ENCODE results near the gene LGR5.

LGR5 gene

DNA sequence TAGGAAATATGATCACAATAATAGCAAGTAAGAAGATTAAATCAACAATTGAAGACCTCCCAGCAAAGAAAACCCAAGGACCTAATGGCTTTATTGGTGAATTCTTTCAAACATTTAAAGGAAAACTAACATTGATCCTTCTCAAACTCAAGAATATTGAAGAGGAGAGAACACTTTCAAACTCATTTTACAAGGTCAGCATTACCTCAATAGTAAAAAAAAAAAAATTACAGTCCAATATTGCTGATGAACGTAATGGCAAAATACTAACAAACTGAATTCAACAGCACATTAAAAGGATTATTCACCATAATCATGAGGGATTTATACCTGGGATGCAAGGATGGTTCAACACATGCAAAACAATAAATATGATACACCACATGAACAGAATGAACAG is 33.7 kb upstream of the LGR5 start:
- in situ Hi-C loops (cut with HindIII; ENCODE audit: low sequenced_read_pairs): no loop called here
- TF ChIP-seq, protein P1, sequence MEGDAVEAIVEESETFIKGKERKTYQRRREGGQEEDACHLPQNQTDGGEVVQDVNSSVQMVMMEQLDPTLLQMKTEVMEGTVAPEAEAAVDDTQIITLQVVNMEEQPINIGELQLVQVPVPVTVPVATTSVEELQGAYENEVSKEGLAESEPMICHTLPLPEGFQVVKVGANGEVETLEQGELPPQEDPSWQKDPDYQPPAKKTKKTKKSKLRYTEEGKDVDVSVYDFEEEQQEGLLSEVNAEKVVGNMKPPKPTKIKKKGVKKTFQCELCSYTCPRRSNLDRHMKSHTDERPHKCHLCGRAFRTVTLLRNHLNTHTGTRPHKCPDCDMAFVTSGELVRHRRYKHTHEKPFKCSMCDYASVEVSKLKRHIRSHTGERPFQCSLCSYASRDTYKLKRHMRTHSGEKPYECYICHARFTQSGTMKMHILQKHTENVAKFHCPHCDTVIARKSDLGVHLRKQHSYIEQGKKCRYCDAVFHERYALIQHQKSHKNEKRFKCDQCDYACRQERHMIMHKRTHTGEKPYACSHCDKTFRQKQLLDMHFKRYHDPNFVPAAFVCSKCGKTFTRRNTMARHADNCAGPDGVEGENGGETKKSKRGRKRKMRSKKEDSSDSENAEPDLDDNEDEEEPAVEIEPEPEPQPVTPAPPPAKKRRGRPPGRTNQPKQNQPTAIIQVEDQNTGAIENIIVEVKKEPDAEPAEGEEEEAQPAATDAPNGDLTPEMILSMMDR (IDR thresholded peaks at IDR 0.05; ENCODE audit: low read depth, low read length, missing control alignments): no peak
- no peak overlapping the region for H3K4me3 ChIP-seq (ENCODE audit: low read depth, low read length)

DNA sequence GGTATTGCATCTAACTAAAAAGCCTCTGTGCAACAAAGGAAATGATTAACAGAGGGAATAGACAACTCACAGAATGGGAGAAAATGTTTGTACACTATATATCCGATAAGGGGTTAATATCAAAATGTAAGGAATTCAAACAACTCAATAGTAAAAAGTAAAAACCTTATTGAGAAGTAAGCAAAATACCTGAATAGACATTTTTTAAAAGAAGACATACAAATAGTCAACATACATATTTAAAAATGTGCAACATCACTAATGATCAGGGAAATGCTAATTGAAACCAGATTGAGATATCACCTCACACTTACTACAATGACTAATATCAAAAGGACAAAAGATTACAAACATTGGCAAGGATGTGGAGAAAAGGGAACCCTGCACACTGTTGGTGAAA is 31.9 kb upstream of the LGR5 start:
- in situ Hi-C loops (cut with HindIII; ENCODE audit: low sequenced_read_pairs): no loop called here

More for the DNA sequence above, 33.7 kb upstream of the LGR5 start:
- no peak for DNase-seq (ENCODE audit: low read depth)

DNA sequence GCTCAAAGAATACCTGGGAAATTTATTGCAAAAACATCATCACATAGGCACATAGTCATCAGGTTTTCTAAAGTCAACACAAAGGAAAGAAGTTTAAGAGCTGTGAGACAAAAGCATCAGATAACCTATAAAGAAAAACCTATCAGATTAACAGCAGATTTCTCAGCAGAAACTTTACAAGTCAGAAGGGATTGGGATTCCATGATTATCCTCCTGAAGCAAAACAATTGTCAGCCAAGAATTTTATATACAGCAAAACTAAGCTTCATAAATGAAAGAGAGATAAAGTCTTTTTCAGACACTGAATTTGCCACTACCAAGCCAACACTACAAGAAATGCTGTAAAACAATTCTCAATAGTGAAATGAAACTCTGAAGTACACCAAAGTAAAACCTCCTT is 28.8 kb upstream of the LGR5 start:
- no peak overlapping the region for H3K4me3 ChIP-seq (ENCODE audit: low read depth, low read length)
- in situ Hi-C loops (cut with HindIII; ENCODE audit: low sequenced_read_pairs): no loop called here
- TF ChIP-seq, protein P1 (IDR thresholded peaks at IDR 0.05; ENCODE audit: low read depth, low read length, missing control alignments): no peak
- DNase-seq (ENCODE audit: low read depth): no peak

More for the DNA sequence above, 31.9 kb upstream of the LGR5 start:
- H3K4me3 ChIP-seq (ENCODE audit: low read depth, low read length): no peak overlapping the region
- TF ChIP-seq, protein P1 (IDR thresholded peaks at IDR 0.05; ENCODE audit: low read depth, low read length, missing control alignments): no peak
- no peak for DNase-seq (ENCODE audit: low read depth)

DNA sequence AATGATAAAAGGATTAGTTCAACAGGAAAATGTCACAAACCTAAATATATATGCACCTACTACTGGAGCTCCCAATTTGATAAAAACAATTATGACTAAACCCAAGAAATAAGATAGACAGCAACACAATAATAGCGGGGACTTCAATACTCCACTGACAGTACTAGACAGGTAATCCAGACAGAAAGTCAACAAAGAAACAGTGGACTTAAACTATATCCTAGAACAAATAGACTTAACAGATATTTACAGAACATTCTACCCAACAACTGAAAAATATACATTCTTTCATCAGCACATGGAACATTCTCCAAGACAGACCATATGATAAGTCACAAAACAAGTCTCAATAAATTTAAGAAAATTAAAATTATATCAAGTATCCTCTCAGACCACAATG is 28.0 kb upstream of the LGR5 start:
- no peak for DNase-seq (ENCODE audit: low read depth)
- in situ Hi-C loops (cut with HindIII; ENCODE audit: low sequenced_read_pairs): no loop called here
- H3K4me3 ChIP-seq (ENCODE audit: low read depth, low read length): no peak overlapping the region
- TF ChIP-seq, protein P1 (IDR thresholded peaks at IDR 0.05; ENCODE audit: low read depth, low read length, missing control alignments): no peak

DNA sequence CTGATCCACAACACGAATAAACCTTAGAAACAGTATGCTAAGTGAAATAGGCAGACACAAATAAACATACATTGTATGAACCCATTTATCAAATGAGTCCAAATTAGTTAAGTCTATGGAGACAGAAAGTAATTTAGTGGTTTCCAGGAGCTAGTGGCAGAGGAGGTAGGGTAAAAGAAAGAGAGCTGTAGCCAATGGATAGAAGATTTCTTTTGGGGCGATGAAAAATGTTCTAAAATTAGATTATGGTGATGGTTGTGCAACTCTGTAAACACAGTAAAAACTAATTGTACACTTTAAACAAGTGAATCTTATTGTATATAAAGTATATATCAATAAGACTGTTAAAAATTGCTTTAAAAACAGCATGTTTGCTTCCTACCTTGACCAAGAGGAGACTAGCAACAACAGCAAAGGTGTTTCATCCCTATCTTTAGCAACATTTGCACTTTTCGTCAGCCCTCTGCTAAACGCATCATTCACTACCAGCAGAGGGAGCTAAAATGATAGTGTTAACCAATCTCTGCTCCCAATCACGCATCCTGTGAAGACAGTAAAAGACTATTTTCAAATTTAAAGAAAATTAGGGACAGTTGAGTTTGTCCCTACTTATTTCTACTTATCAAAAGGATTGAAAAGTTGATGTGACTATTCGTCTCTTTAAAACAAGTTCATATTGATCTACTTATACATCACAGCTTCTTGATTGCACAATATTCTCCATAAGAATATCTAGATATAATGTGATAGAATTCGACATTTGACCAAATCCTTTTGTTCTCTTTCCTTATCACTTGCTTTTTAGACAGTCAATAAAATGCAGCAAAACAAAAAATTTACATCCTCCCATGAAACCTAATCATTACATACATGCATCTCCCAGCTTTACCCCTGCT is 24.0 kb upstream of the LGR5 start:
- DNase-seq (ENCODE audit: low read depth): peak; percentile 37
- in situ Hi-C loops (cut with HindIII; ENCODE audit: low sequenced_read_pairs): no loop called here
- no peak overlapping the region for H3K4me3 ChIP-seq (ENCODE audit: low read depth, low read length)
- TF ChIP-seq, protein P1 (IDR thresholded peaks at IDR 0.05; ENCODE audit: low read depth, low read length, missing control alignments): peak; percentile 77

DNA sequence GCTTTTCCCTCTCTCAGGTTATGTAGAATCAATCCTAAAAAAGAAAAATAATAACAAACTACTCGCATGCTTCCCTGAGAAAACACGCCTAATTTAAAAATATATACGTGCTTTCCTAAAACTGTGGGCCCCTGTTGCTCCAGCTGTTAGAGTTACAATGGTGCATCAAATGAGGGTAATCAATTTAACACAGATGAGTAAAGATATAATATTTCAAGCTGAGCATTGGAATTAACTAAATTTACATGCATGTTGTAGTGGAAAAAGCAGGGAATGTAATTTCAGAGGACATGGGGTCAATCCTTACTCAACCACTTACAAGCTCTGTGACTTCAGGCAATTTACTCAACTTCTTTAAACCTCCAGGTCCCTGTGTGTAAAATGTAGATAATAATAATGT is 22.4 kb upstream of the LGR5 start:
- no peak overlapping the region for H3K4me3 ChIP-seq (ENCODE audit: low read depth, low read length)
- in situ Hi-C loops (cut with HindIII; ENCODE audit: low sequenced_read_pairs): no loop called here
- no peak for DNase-seq (ENCODE audit: low read depth)
- TF ChIP-seq, protein P1 (IDR thresholded peaks at IDR 0.05; ENCODE audit: low read depth, low read length, missing control alignments): no peak

All from astrocyte of the cerebellum (primary cell).